ENCODE data around the gene COPS8. TPM values are rescaled to one million over a fixed set of nuclear protein-coding genes. Genes with fewer than 3 reads are reported as not detected.

COPS8 gene
- total RNA-seq, 1 experiment from 2014 or later, result 51.0 TPM

GRCh38 chr2:237075749-237076599, 9.7 kb upstream of the COPS8 start:
- ATAC-seq, result no peak
- no peak for DNase-seq (ENCODE audit: low spot score)
- no peak overlapping the region for H3K27ac Mint-ChIP-seq
- no peak overlapping the region for H3K4me3 Mint-ChIP-seq
- ChIA-PET CTCF (no interaction called here), POLR2A (no interaction called here)
- H3K27me3 Mint-ChIP-seq (ENCODE audit: low read depth), result no peaks in the 10 kb centered on the region; the same call in 1 of the 2 replicates
- no peaks in the 10 kb centered on the region for H3K36me3 Mint-ChIP-seq
- no peak for TF ChIP-seq NR1H2 (CRISPR knock-in tag; IDR thresholded peaks at IDR 0.05)
- TF ChIP-seq PREB (CRISPR knock-in tag; IDR thresholded peaks at IDR 0.05; ENCODE audit: borderline replicate concordance), result peak; percentile 31; the same call in 1 of the 2 replicates
- peak; percentile 78 for TF ChIP-seq GABPB1 (CRISPR knock-in tag; IDR thresholded peaks at IDR 0.05)
- H3K4me1 Mint-ChIP-seq, result no peaks in the 10 kb centered on the region
- H3K9me3 Mint-ChIP-seq, result peaks cover 3% of the 10 kb centered on the region; the same call in 1 of the 2 replicates

GRCh38 chr2:237081596-237081995, 4.1 kb upstream of the COPS8 start:
- ChIA-PET CTCF (no interaction called here), POLR2A (no interaction called here)
- H3K9me3 Mint-ChIP-seq, result no peaks in the 10 kb centered on the region
- no peak for DNase-seq (ENCODE audit: low spot score)
- no peaks in the 10 kb centered on the region for H3K36me3 Mint-ChIP-seq
- H3K4me3 Mint-ChIP-seq, result no peak overlapping the region
- TF ChIP-seq MXD4 (CRISPR knock-in tag; IDR thresholded peaks at IDR 0.05; ENCODE audit: borderline replicate concordance), result no peak
- TF ChIP-seq ELF4 (CRISPR knock-in tag; IDR thresholded peaks at IDR 0.05; ENCODE audit: low read depth), result no peak
- TF ChIP-seq USF1 (CRISPR knock-in tag; IDR thresholded peaks at IDR 0.05), result no peak
- TF ChIP-seq AR (CRISPR knock-in tag; IDR thresholded peaks at IDR 0.05), result no peak
- no peak for TF ChIP-seq ZBTB43 (CRISPR knock-in tag; IDR thresholded peaks at IDR 0.05)
- no peak for TF ChIP-seq ZNF396 (CRISPR knock-in tag; IDR thresholded peaks at IDR 0.05; ENCODE audit: borderline replicate concordance)
- no peak for TF ChIP-seq GTF2I (CRISPR knock-in tag; conservative IDR thresholded peaks at IDR 0.05)
- TF ChIP-seq TCF7 (CRISPR knock-in tag; IDR thresholded peaks at IDR 0.05; ENCODE audit: low read depth), result no peak
- TF ChIP-seq RELA (CRISPR knock-in tag; IDR thresholded peaks at IDR 0.05; ENCODE audit: borderline replicate concordance), result no peak
- no peak for TF ChIP-seq ESRRA (CRISPR knock-in tag; IDR thresholded peaks at IDR 0.05; ENCODE audit: borderline replicate concordance)
- no peak for TF ChIP-seq ATF2 (CRISPR knock-in tag; IDR thresholded peaks at IDR 0.05; ENCODE audit: borderline replicate concordance, low read depth)
- no peak for TF ChIP-seq SOX15 (CRISPR knock-in tag; IDR thresholded peaks at IDR 0.05)
- no peak for TF ChIP-seq NFATC4 (CRISPR knock-in tag; IDR thresholded peaks at IDR 0.05)
- TF ChIP-seq ZNF281 (CRISPR knock-in tag; IDR thresholded peaks at IDR 0.05), result no peak
- no peak for TF ChIP-seq ATF1 (CRISPR knock-in tag; IDR thresholded peaks at IDR 0.05)
- no peak for TF ChIP-seq ZNF512 (CRISPR knock-in tag; IDR thresholded peaks at IDR 0.05; ENCODE audit: borderline replicate concordance)
- H3K27ac Mint-ChIP-seq, result no peak overlapping the region
- peaks cover 4% of the 10 kb centered on the region; the same call in 1 of the 2 replicates for H3K27me3 Mint-ChIP-seq (ENCODE audit: low read depth)
- peaks cover 7% of the 10 kb centered on the region for H3K4me1 Mint-ChIP-seq
- ATAC-seq, result no peak

Measured in WTC11 (cell line).